H1 (cell line): Measurements from ENCODE around the gene LGALS8. TPM values are rescaled to one million over a fixed set of nuclear protein-coding genes. Genes with fewer than 3 reads are reported as not detected.

ENCODE experiments used
- CTCF ChIA-PET: fragments of 300-600 bp; sonication (Branson Sonifier 250); formaldehyde crosslinking; loops from one replicate; lab custom pipeline; 2021; ENCODE audit not compliant: partially characterized antibody; lab: Charles Lee
- POLR2A ChIA-PET: fragments of 300-600 bp; sonication (Branson Sonifier 250); formaldehyde crosslinking; loops from one replicate; lab custom pipeline; 2021; ENCODE audit warnings: inconsistent platforms; ENCODE audit not compliant: partially characterized antibody; lab: Charles Lee
- DNase-seq, 2 experiments: peaks; one replicate each; pipeline versions ENCODE4 v3.0.0 to v3.0.0-alpha.2; 2010 to 2022; ENCODE audit warnings: low spot score in 2 of 2, low read depth in 1 of 2, mixed read lengths in 1 of 2
- FAIRE-seq: peaks from 2 replicates; lab custom pipeline; 2011; peaks lifted over from hg19 to GRCh38; lab: Jason Lieb, UNC
- H2AFZ ChIP-seq: 2 replicates; pipeline ENCODE4 v1.8.1; 2012; ENCODE audit warnings: low read length, inconsistent platforms
- H2AK5ac ChIP-seq: 2 replicates; pipeline ENCODE4 v1.6.1; 2013; ENCODE audit warnings: low read depth, low read length
- H2BK120ac ChIP-seq: replicated peaks from 2 replicates; pipeline ENCODE3; 2013; ENCODE audit warnings: low read depth, low read length, inconsistent platforms
- H2BK12ac ChIP-seq: 2 replicates; pipeline ENCODE4 v1.6.1; 2013; ENCODE audit warnings: low read depth, low read length
- H2BK15ac ChIP-seq: 2 replicates; pipeline ENCODE4 v1.6.1; 2013; ENCODE audit warnings: low read length
- H2BK20ac ChIP-seq: 2 replicates; pipeline ENCODE4 v1.6.1; 2013; ENCODE audit warnings: low read length
- H2BK5ac ChIP-seq: 2 replicates; pipeline ENCODE4 v1.6.1; 2013; ENCODE audit warnings: low read depth, low read length
- H3K14ac ChIP-seq: 2 replicates; pipeline ENCODE4 v1.6.1; 2013; ENCODE audit warnings: inconsistent platforms; ENCODE audit not compliant: insufficient read length
- H3K18ac ChIP-seq: 2 replicates; pipeline ENCODE4 v1.6.1; 2013; ENCODE audit warnings: low read length; ENCODE audit errors: extremely low read depth
- H3K23ac ChIP-seq: 2 replicates; pipeline ENCODE4 v1.6.1; 2013; ENCODE audit warnings: inconsistent platforms; ENCODE audit not compliant: insufficient read length
- H3K23me2 ChIP-seq: 2 replicates; pipeline ENCODE4 v1.6.1; 2013; ENCODE audit warnings: low read depth, low read length
- H3K27ac ChIP-seq: 2 replicates; pipeline ENCODE4 v1.6.1; 2011; ENCODE audit warnings: low read depth, low read length, inconsistent platforms
- H3K27me3 ChIP-seq, 4 experiments: replicated peaks in 1 of 4; 1 replicate in 1 of 4; 2 replicates in 3 of 4; pipeline versions ENCODE4 v1.6.1 to v1.8.1; 2011 to 2013; ENCODE audit warnings: low read length in 3 of 4, mild to moderate bottlenecking in 3 of 4, inconsistent platforms in 2 of 4, mixed read lengths in 2 of 4, moderate library complexity in 1 of 4; ENCODE audit not compliant: control insufficient read depth in 3 of 4, insufficient read depth in 3 of 4; ENCODE audit errors: extremely low read depth in 1 of 4
- H3K36me3 ChIP-seq, 4 experiments: 2 replicates each; pipeline versions ENCODE4 v1.6.1 to v1.8.1; 2011 to 2013; ENCODE audit warnings: mild to moderate bottlenecking in 4 of 4, low read length in 3 of 4, moderate library complexity in 2 of 4, control low read depth in 1 of 4, inconsistent platforms in 1 of 4; ENCODE audit not compliant: insufficient read depth in 4 of 4, control insufficient read depth in 2 of 4
- H3K4ac ChIP-seq: replicated peaks from 2 replicates; pipeline ENCODE3; 2013; ENCODE audit warnings: low read length, low read depth, mixed read lengths, inconsistent platforms; ENCODE audit not compliant: insufficient read length
- H3K4me1 ChIP-seq, 4 experiments: replicated peaks in 1 of 4; 1 replicate in 1 of 4; 2 replicates in 3 of 4; pipeline versions ENCODE4 v1.6.1 to v1.8.1; 2011 to 2013; ENCODE audit warnings: low read length in 3 of 4, inconsistent platforms in 2 of 4, mixed read lengths in 1 of 4; ENCODE audit not compliant: insufficient read depth in 4 of 4, control insufficient read depth in 3 of 4
- H3K4me2 ChIP-seq, 2 experiments: 2 replicates each; pipeline versions ENCODE4 v1.6.1 to v1.8.1; 2011 to 2013; ENCODE audit warnings: low read depth in 2 of 2, low read length in 2 of 2, control low read depth in 1 of 2, inconsistent platforms in 1 of 2, mild to moderate bottlenecking in 1 of 2; ENCODE audit not compliant: insufficient read depth in 1 of 2
- H3K4me3 ChIP-seq, 4 experiments: fragments of 200-600, 300-600 bp in 1 of 4; sonication (generic), shearing (Covaris generic), sonication (Bioruptor Twin) in 1 of 4; 2 replicates each; pipeline versions ENCODE4 v1.5.1 to v1.8.1; 2011 to 2016; ENCODE audit warnings: low read length in 4 of 4, low read depth in 3 of 4, control low read depth in 2 of 4, inconsistent platforms in 2 of 4, mild to moderate bottlenecking in 2 of 4, mixed read lengths in 1 of 4, moderate library complexity in 1 of 4; ENCODE audit not compliant: insufficient read depth in 2 of 4; ENCODE audit errors: extremely low read depth in 1 of 4
- H3K56ac ChIP-seq: replicated peaks from 2 replicates; pipeline ENCODE3; 2013; ENCODE audit warnings: low read depth, mild to moderate bottlenecking, mixed read lengths, low read length, inconsistent platforms; ENCODE audit not compliant: insufficient read length
- H3K79me1 ChIP-seq: 2 replicates; pipeline ENCODE4 v1.6.1; 2013; ENCODE audit warnings: low read depth, low read length, control low read depth
- H3K79me2 ChIP-seq, 2 experiments: 2 replicates each; pipeline versions ENCODE4 v1.6.1 to v1.8.1; 2012 to 2013; ENCODE audit warnings: low read length in 2 of 2, mild to moderate bottlenecking in 2 of 2, inconsistent platforms in 1 of 2; ENCODE audit not compliant: insufficient read depth in 2 of 2, control insufficient read depth in 1 of 2
- H3K9ac ChIP-seq, 4 experiments: replicated peaks in 1 of 4; 1 replicate in 1 of 4; 2 replicates in 3 of 4; pipeline versions ENCODE4 v1.6.1 to v1.8.1; 2011 to 2013; ENCODE audit warnings: low read depth in 3 of 4, low read length in 3 of 4, control low read depth in 2 of 4, mild to moderate bottlenecking in 2 of 4, moderate library complexity in 2 of 4, inconsistent platforms in 1 of 4; ENCODE audit errors: extremely low read depth in 1 of 4
- H3K9me3 ChIP-seq, 2 experiments: 2 replicates each; pipeline versions ENCODE4 v1.6.1 to v1.8.1; 2012 to 2013; ENCODE audit warnings: mild to moderate bottlenecking in 2 of 2, moderate library complexity in 2 of 2, control low read depth in 1 of 2, inconsistent platforms in 1 of 2, low read depth in 1 of 2, low read length in 1 of 2, mixed read lengths in 1 of 2; ENCODE audit not compliant: insufficient read depth in 2 of 2
- H4K20me1 ChIP-seq, 2 experiments: replicated peaks in 1 of 2; 2 replicates each; pipeline versions ENCODE3 to v1.8.1; 2011 to 2013; ENCODE audit warnings: inconsistent platforms in 2 of 2, low read length in 2 of 2, mild to moderate bottlenecking in 1 of 2; ENCODE audit not compliant: insufficient read depth in 2 of 2, control insufficient read depth in 1 of 2
- H4K5ac ChIP-seq: 2 replicates; pipeline ENCODE4 v1.6.1; 2013; ENCODE audit warnings: low read length, low read depth, mixed read lengths, inconsistent platforms; ENCODE audit not compliant: insufficient read length
- H4K8ac ChIP-seq: 2 replicates; pipeline ENCODE4 v1.8.0; 2013; ENCODE audit warnings: mild to moderate bottlenecking, moderate library complexity, low read length, inconsistent platforms; ENCODE audit not compliant: insufficient read depth; ENCODE audit errors: extremely low read depth
- H4K91ac ChIP-seq: replicated peaks from 2 replicates; pipeline ENCODE3; 2013; ENCODE audit warnings: low read length, mixed read lengths, inconsistent platforms; ENCODE audit not compliant: insufficient read length
- BACH1 ChIP-seq: IDR thresholded peaks from 2 replicates; pipeline ENCODE4 v1.6.1; 2012; ENCODE audit warnings: low read length, improper control_type of control experiment
- BRCA1 ChIP-seq: IDR thresholded peaks from 2 replicates; pipeline ENCODE4 v1.6.1; 2012; ENCODE audit warnings: low read depth, low read length, improper control_type of control experiment
- CREB1 ChIP-seq: IDR thresholded peaks from 2 replicates; pipeline ENCODE4 v1.6.1; 2012; ENCODE audit warnings: inconsistent platforms
- EP300 ChIP-seq, 2 experiments: IDR thresholded peaks; 1 replicate in 1 of 2; 2 replicates in 1 of 2; pipeline ENCODE4 v1.6.1; 2011 to 2012; ENCODE audit warnings: low read depth in 2 of 2, low read length in 2 of 2, mild to moderate bottlenecking in 2 of 2, borderline replicate concordance in 1 of 2, inconsistent platforms in 1 of 2, moderate library complexity in 1 of 2
- KDM5A ChIP-seq: fragments of 200-600 bp; IDR thresholded peaks from 2 replicates; pipeline ENCODE4 v1.7.1; 2012; ENCODE audit warnings: mild to moderate bottlenecking, low read length, inconsistent platforms, mixed read lengths
- RBBP5 ChIP-seq: IDR thresholded peaks from 2 replicates; pipeline ENCODE4 v1.7.1; 2012; ENCODE audit warnings: low read depth, mild to moderate bottlenecking, inconsistent platforms, low read length, moderate library complexity, borderline replicate concordance
- SIX5 ChIP-seq: IDR thresholded peaks from 2 replicates; pipeline ENCODE4 v1.6.1; 2011; ENCODE audit warnings: mild to moderate bottlenecking, low read depth, low read length
- SRF ChIP-seq: IDR thresholded peaks from 2 replicates; pipeline ENCODE4 v1.6.1; 2011; ENCODE audit warnings: mild to moderate bottlenecking, low read depth, low read length, moderate library complexity
- TAF1 ChIP-seq: IDR thresholded peaks from 2 replicates; pipeline ENCODE4 v1.6.1; 2011; ENCODE audit warnings: mild to moderate bottlenecking, low read depth, low read length
- TBP ChIP-seq: IDR thresholded peaks from 2 replicates; pipeline ENCODE4 v1.6.1; 2011; ENCODE audit warnings: low read depth, low read length, improper control_type of control experiment
- ZNF274 ChIP-seq: IDR thresholded peaks from 2 replicates; pipeline ENCODE4 v1.7.0; 2012; ENCODE audit warnings: low read length, borderline replicate concordance; ENCODE audit errors: extremely low read depth
- WGBS, 2 experiments: shearing (Covaris generic) in 1 of 2; methylation state at CpG; one replicate each; pipeline versions ENCODE4 v1.1.6 to v1.1.7; 2013 to 2015; ENCODE audit warnings: low lambda C conversion rate in 2 of 2, mixed read lengths in 2 of 2, inconsistent platforms in 1 of 2, low coverage in 1 of 2, missing lambda C conversion rate in 1 of 2; ENCODE audit not compliant: insufficient replicate concordance in 2 of 2, insufficient coverage in 1 of 2, insufficient read length in 1 of 2; ENCODE audit errors: extremely low coverage in 1 of 2, missing lambda C conversion rate in 1 of 2; 5-methylcytosine and 5-hydroxymethylcytosine counted together
- polyA plus RNA-seq, 7 experiments: library from polyadenylated mRNA; depleted of rRNA in 3 of 7; stranded (reverse) in 5 of 7; unstranded in 2 of 7; fragments of >200 nt in 5 of 7; fragments of 200-250 nt in 2 of 7; gene quantifications; 1 replicate in 5 of 7; 2 replicates in 1 of 7; 4 replicates in 1 of 7; pipeline versions ENCODE4 v1.2.1 to v1.2.3, GENCODE V29; 2011 to 2013; ENCODE audit warnings: missing spikeins in 2 of 7, mixed read lengths in 2 of 7
- total RNA-seq: library from RNA; stranded (reverse); fragmentation: NEBNext Ultra II Directional; extraction: Animal tissue kit (Norgen Biotek cat#: 25700); gene quantifications from 2 replicates; pipeline ENCODE4 v1.2.1, GENCODE V29; 2021
- TF ChIP-seq, protein P1 (sequence below): IDR thresholded peaks from 2 replicates; pipeline ENCODE4 v1.6.1; 2012; ENCODE audit warnings: low read length, inconsistent platforms

Gene LGALS8
- total and polyA plus RNA-seq, 2 of the 8 experiments (the other 6 are each of a cell fraction or from before 2014, with no cell fraction given), result 7.2 to 11.6 TPM

GRCh38 chr1:236491469-236492136 lies 32.2 kb upstream of the LGALS8 start:
- H3K23ac ChIP-seq, result no peak overlapping the region
- H3K4ac ChIP-seq, result no peak overlapping the region
- no peak overlapping the region for H2BK12ac ChIP-seq
- H2BK5ac ChIP-seq, result no peak overlapping the region
- no peak overlapping the region for H3K56ac ChIP-seq
- WGBS, 2 experiments, result 93% methylated on average over 10 of the region's 10 CpGs; no CpG with 5 or more reads in 1 of the 2 experiments
- H3K18ac ChIP-seq, result no peak overlapping the region
- no peak for DNase-seq
- no peak overlapping the region for H4K8ac ChIP-seq
- CTCF ChIA-PET, result interaction anchor here (0.7 to 3.1 kb wide), 7 partner anchors 9 to 389 kb away, joined by 3 to 15 read pairs (median 4); no protein-coding TSS in a partner anchor
- H3K36me3 ChIP-seq, result no peaks in the 10 kb centered on the region; a peak in 2 of 8 replicates
- H2BK20ac ChIP-seq, result no peak overlapping the region
- H2AK5ac ChIP-seq, result no peak overlapping the region
- FAIRE-seq, result no peak
- no peak overlapping the region for H3K4me3 ChIP-seq
- no peaks in the 10 kb centered on the region for H3K79me1 ChIP-seq
- POLR2A ChIA-PET, result interaction anchor here (0.6 kb wide), 1 partner anchor 8 kb away, joined by 5 read pairs; no protein-coding TSS in a partner anchor
- no peaks in the 10 kb centered on the region for H3K79me2 ChIP-seq
- no peak overlapping the region for H3K14ac ChIP-seq
- H3K27me3 ChIP-seq, result no peaks in the 10 kb centered on the region
- H3K4me1 ChIP-seq, result peaks cover 2 to 8% (median 8%) of the 10 kb centered on the region in 4 experiments; a peak in 6 of 7 replicates
- no peaks in the 10 kb centered on the region for H4K20me1 ChIP-seq
- no peak overlapping the region for H3K9ac ChIP-seq
- H3K23me2 ChIP-seq, result no peaks in the 10 kb centered on the region; the same call in none of the 2 replicates
- H3K27ac ChIP-seq, result no peak overlapping the region
- no peaks in the 10 kb centered on the region for H3K9me3 ChIP-seq
- H4K5ac ChIP-seq, result no peak overlapping the region
- no peak overlapping the region for H2AFZ ChIP-seq
- H3K4me2 ChIP-seq, result no peak overlapping the region
- H4K91ac ChIP-seq, result no peak overlapping the region
- H2BK15ac ChIP-seq, result no peak overlapping the region
- no peak overlapping the region for H2BK120ac ChIP-seq
- no peak for TF ChIP-seq TAF1
- no peak for TF ChIP-seq ZNF274
- TF ChIP-seq SRF, result no peak
- TF ChIP-seq BRCA1, result no peak
- no peak for TF ChIP-seq CREB1
- TF ChIP-seq TBP, result no peak
- TF ChIP-seq EP300 (IDR thresholded peaks at IDR 0.05; ENCODE audit: borderline replicate concordance in 1 of 2, low read depth in 2 of 2, low read length in 2 of 2), result no peak
- TF ChIP-seq RBBP5, result no peak
- TF ChIP-seq SIX5, result no peak
- no peak for TF ChIP-seq BACH1
- TF ChIP-seq, protein P1, sequence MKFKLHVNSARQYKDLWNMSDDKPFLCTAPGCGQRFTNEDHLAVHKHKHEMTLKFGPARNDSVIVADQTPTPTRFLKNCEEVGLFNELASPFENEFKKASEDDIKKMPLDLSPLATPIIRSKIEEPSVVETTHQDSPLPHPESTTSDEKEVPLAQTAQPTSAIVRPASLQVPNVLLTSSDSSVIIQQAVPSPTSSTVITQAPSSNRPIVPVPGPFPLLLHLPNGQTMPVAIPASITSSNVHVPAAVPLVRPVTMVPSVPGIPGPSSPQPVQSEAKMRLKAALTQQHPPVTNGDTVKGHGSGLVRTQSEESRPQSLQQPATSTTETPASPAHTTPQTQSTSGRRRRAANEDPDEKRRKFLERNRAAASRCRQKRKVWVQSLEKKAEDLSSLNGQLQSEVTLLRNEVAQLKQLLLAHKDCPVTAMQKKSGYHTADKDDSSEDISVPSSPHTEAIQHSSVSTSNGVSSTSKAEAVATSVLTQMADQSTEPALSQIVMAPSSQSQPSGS, result no peak
- no peak for TF ChIP-seq KDM5A
